Frontal cortex (tissue), 1 donor: ENCODE results near the gene NUDT8. TPM values are rescaled to one million over a fixed set of nuclear protein-coding genes. Genes with fewer than 3 reads are reported as not detected.

Experiments used
- small RNA-seq: library from RNA; depleted of rRNA; stranded (forward); fragments of <200 nt; gene quantifications from one replicate; pipeline ENCODE3, GENCODE V24; 2014
- total RNA-seq: library from RNA; depleted of rRNA; stranded (reverse); fragments of >200 nt; gene quantifications from one replicate; pipeline ENCODE4 v1.2.3, GENCODE V29; 2014

Gene NUDT8
- total RNA-seq, 1 donor from 2014 or later, result 1.2 TPM

Small RNAs within 50 kb of the gene (small RNA-seq; reads per million reads assigned to genes)
- not detected for gene AP003385.3

Other genes with a start within 250 kb of the NUDT8 start
- gene RAD9A, start 238.0 kb downstream of the NUDT8 start, total RNA-seq, result 11.8 TPM
- gene PPP1CA, start 228.1 kb downstream of the NUDT8 start, total RNA-seq, result 69.3 TPM
- not detected for gene TBC1D10C, start 225.9 kb downstream of the NUDT8 start, total RNA-seq
- under 0.01 TPM for gene CARNS1, start 214.3 kb downstream of the NUDT8 start, total RNA-seq
- 15.1 TPM for gene RPS6KB2, start 201.4 kb downstream of the NUDT8 start, total RNA-seq
- not detected for gene PTPRCAP, start 192.3 kb downstream of the NUDT8 start, total RNA-seq
- 24.1 TPM for gene CORO1B, start 186.5 kb downstream of the NUDT8 start, total RNA-seq
- gene GPR152, start 177.2 kb downstream of the NUDT8 start, total RNA-seq, result not detected
- not detected for gene CABP4, start 174.6 kb downstream of the NUDT8 start, total RNA-seq
- gene TMEM134, start 160.7 kb downstream of the NUDT8 start, total RNA-seq, result 17.5 TPM
- 89.3 TPM for gene AIP, start 146.9 kb downstream of the NUDT8 start, total RNA-seq
- gene PITPNM1, start 124.6 kb downstream of the NUDT8 start, total RNA-seq, result 32.6 TPM
- gene CDK2AP2, start 121.8 kb downstream of the NUDT8 start, total RNA-seq, result 4.9 TPM
- gene CABP2, start 106.5 kb downstream of the NUDT8 start, total RNA-seq, result not detected
- 206 TPM for gene GSTP1, start 46.1 kb downstream of the NUDT8 start, total RNA-seq
- 182 TPM for gene NDUFV1, start 23.0 kb downstream of the NUDT8 start, total RNA-seq
- not detected for gene TBX10, start 9.8 kb upstream of the NUDT8 start, total RNA-seq
- not detected for gene ACY3, start 20.8 kb upstream of the NUDT8 start, total RNA-seq
- gene ALDH3B2, start 44.7 kb upstream of the NUDT8 start, total RNA-seq, result not detected